Hematopoietic multipotent progenitor cell treated with erythropoietin and hydrocortisone succinate and interleukin-3 and kit ligand, for 8 days (in vitro differentiated cells): ENCODE measurements around the gene EML6.
A peak's percentile ranks its signal among the peaks of the same experiment; 100 is the strongest.
"Not testable (repeated sequence)": the region's sequence is repeated elsewhere in the genome, so short reads cannot be mapped to it uniquely, and the experiment has no call there.

Source experiments
- DNase-seq: peaks from one replicate; pipeline ENCODE4 v3.0.0-alpha.2; 2015

The EML6 gene

GRCh38 chr2:54723131-54723995, at the start of gene EML6:
EML6 (plus strand) TSS chr2:54723662; CDS start chr2:54725062, 1,400 bp downstream.
- DNase-seq: peak; percentile 98

DNA sequence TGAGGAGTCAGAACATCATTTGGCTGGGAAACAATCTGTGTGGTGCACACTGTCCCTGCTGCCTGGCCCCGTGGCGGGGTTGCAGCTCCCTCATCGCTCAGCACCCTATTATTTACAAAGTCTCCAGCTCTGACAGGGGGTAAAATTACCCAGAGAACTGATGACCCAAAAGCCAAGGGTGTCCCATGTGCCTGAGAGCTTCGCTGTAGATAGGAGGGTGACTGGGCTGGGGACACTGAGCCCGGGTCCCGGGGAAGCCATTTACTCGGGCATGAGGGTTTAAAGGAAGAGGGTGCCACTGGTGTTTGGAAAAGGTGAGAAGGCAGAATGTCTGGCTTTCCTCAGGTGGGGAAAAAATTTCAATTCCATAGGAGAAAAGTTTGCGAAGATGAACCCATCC, 48.2 kb upstream of the EML6 start:
- no peak for DNase-seq

GRCh38 chr2:54675738-54676137, 47.7 kb upstream of the EML6 start:
- DNase-seq: no peak

DNA sequence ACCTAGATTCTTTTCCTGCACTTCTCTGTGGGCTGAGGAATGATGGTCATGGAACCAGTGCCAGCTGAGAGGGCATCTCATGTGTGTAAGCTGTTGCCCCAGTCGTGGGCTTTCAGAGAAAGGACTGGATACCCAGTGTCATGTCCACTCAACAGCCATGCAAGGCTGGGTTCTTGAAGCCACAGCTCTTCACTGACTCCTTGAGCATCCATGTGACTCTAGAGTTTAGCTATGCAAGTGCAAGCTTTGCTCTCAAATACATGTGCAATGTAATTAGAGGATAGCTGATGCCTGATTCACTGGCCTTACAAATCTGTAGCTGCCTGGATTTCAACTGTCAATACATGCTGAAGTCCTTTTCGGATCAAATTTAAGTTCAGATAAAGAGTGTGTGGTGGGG, 46.8 kb upstream of the EML6 start:
- DNase-seq: no peak

DNA sequence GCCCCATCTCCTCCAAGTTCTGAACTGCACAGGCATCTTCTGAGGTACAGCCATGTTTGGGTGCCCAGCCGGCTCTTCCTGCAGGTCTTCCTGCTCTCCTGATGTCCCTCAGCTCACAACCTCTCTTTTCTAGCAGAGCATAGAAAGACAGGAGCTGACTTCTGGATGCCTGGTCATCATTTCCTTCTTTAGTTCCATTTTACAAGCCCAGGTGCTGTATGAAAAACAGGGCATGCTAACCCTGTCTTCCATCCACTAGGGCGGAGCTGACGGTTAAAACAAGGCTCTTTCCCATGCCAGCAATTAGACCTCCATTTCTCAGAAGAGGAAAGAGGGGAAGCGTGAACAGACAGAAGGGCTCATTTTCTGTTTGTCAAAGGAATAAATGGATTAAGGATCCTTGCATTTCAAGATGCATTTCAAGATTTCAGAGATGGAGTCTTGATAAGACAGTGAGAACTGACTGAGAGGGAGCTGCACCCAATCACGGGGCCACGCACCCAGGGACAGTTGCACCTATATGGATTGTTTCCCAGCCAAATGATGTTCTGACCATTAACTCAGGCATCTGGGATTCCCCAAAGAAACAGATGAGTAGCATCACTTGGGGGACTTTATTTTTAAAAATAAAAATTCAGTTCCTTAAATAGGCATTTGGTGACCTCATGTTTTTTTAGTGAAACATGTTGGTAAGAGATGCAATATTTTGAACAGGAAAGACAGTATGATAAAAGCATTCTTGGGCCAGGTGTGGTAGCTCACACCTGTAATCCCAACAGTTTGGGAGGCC, 45.8 kb upstream of the EML6 start:
- DNase-seq: no peak

GRCh38 chr2:54678719-54679118, 44.7 kb upstream of the EML6 start:
- DNase-seq: no peak

DNA sequence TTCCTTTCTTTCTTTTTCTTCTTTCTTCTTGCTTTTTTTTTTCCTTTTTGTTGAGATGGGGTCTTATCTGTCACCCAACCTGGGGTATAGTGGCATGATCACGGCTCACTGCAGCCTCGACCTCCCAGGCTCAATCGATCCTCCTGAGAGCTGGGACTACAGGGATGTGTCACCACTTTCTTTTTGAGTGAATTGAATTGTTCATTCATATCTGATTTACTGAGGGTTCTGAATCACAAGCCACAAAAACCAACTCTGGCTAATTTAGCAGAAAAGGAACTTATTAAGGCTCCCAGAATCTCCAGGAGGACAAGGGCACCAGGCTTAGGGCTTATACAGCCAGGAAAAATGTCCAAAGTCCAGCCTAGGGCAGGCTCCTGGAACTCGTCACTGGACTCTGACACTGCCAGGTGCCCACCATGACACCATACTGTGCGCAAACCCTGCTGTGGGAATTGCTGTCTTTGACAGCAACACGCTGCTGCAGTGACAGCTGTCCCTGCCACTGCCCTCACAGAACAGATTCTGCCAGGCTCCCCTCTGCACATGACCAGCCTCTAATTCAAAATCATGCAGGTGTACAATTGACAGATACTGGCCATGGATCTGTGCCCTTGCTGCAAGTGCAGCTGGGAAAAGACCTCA, 42.9 kb upstream of the EML6 start:
- no peak for DNase-seq

GRCh38 chr2:54681416-54681815, 42.0 kb upstream of the EML6 start:
- DNase-seq: no peak

DNA sequence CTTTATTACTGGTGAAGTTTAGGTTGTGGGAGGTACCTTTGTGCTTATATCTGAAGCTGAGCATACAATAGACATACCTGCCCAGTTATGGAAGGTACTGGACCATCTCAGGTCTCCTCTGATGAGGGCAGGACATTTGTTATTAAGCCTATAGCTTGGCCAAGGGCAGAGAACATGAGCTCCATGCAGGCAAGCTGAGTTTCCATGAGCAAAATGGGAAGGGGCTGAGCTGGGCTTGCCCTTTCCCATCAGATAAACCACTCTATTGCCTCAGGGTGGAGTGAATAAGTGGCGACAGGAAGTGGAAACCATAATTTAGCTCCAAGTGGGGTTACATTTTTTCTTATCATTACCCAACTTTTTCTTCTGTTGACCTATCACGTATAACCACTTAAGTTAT, 39.9 kb upstream of the EML6 start:
- DNase-seq: no peak

- DNase-seq: no peak
These were observed 38.1 kb upstream of the EML6 start for GRCh38 chr2:54685263-54685775.

- no peak for DNase-seq
These were observed 35.8 kb upstream of the EML6 start for GRCh38 chr2:54687595-54688152.

GRCh38 chr2:54691445-54692135, 31.9 kb upstream of the EML6 start:
- no peak for DNase-seq

GRCh38 chr2:54692556-54692955, 30.9 kb upstream of the EML6 start:
- DNase-seq: no peak

GRCh38 chr2:54695378-54695777, 28.1 kb upstream of the EML6 start:
- no peak for DNase-seq

DNA sequence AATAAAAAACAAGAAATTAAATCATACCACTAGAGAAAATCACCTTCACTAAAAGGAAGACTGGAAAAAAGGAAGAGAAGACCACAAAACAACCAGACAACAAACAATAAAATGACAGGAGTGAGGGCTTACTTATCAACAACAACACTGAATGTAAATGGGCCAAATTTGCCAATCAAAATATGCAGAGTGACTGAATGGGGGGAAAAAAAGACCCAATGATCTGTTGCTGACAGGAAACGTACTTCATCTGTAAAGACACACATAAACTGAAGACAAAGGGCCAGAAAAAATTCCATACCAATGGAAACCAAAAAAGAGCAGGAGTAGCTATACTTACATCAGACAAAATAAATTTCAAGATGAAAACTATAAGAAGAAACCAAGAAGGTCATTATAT, 25.5 kb upstream of the EML6 start:
- no peak for DNase-seq

GRCh38 chr2:54698926-54699325, 24.5 kb upstream of the EML6 start:
- DNase-seq: not testable (repeated sequence)

- DNase-seq: no peak
These were observed 23.8 kb upstream of the EML6 start for GRCh38 chr2:54699665-54700064.

GRCh38 chr2:54701029-54701428, 22.4 kb upstream of the EML6 start:
- DNase-seq: no peak

- DNase-seq: no peak
These were observed 19.2 kb upstream of the EML6 start for GRCh38 chr2:54704238-54704637.

- DNase-seq: peak; percentile 73
These were observed 18.5 kb upstream of the EML6 start for GRCh38 chr2:54704688-54705605.

DNA sequence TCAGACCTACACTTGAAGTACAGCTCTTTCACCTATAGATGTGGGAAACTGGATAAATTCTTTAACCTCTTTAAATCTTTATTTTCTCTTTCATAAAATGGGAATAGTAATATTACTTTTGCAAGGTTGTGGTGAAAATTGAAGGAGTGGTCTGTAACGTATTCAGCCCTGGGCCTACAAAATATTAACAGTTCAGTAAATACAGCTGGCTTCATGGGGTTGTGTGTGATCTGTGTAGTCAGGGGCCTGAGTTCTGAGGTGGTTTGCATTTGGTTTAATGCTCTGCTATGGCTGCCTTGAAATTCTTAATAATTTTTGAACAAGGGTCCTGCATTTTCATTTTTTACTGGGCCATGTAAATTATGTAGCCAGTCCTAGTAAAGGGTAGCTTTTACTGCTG, 16.8 kb upstream of the EML6 start:
- DNase-seq: no peak
